ENCODE measurements around the gene DISP3. TPM values are rescaled to one million over a fixed set of nuclear protein-coding genes. Genes with fewer than 3 reads are reported as not detected.

Gene DISP3
- total and polyA plus RNA-seq, 3 donors from 2014 or later, result 6.8 to 8.8 (median 7.3) TPM

DNA sequence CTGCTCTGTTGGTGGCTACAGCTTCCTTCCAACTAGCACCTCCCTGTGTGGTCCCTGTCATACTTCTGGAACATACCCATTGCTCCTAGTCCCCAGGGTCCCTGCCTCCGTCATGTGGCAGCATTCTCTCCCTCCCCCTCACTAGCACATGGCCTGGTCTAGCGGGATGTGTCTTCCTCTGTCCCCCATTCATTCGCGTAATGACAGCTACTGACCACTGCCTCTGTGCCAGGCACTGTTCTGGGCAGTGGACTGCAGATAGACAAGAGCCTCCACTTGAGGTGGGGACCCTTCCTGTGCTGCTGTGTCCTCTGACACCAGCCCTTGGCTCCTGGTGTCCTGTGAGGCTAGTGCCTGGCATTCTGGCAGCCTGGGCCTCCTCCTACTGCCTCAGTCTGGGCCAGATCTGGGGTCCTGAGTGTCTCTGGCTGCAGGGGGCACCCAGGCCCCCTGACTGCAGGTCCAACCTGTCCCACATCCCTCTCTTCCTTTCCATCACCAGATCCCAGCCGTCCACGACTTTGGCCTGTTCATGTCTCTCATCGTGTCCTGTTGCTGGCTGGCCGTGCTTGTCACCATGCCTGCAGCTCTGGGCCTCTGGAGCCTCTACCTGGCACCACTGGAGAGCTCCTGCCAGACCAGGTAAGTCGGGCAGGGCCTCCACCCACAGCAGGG, 38.1 kb downstream of the DISP3 start:
- H3K4me1 ChIP-seq, result no peaks in the 10 kb centered on the region
- no peak for TF ChIP-seq CTCF (IDR thresholded peaks at IDR 0.05)
- no peak for TF ChIP-seq POLR2A (IDR thresholded peaks at IDR 0.05)
- no peak overlapping the region for H3K27ac ChIP-seq
- H3K36me3 ChIP-seq (ENCODE audit: low read depth, missing control alignments), result no peaks in the 10 kb centered on the region
- no peak for DNase-seq
- intact Hi-C loops (cut with DNase I; ENCODE audit: low total_unique reads), result no loop called here
- no peaks in the 10 kb centered on the region for H3K9me3 ChIP-seq
- 90 to 91% methylated on average over 5 to 9 of the region's 9 CpGs for WGBS, 2 donors
- no peaks in the 10 kb centered on the region for H3K27me3 ChIP-seq
- H3K4me3 ChIP-seq, result no peak overlapping the region

GRCh38 chr1:11518016-11518701, 39.2 kb downstream of the DISP3 start:
- no peak for DNase-seq
- WGBS, 2 donors, result 77 to 94% methylated on average over 15 to 16 of the region's 16 CpGs

GRCh38 chr1:11518791-11519628, 40.1 kb downstream of the DISP3 start:
- WGBS, 2 donors, result 60 to 89% methylated on average over 3 to 18 of the region's 18 CpGs
- H3K27ac ChIP-seq, result no peak overlapping the region
- H3K4me3 ChIP-seq, result no peak overlapping the region
- TF ChIP-seq CTCF (IDR thresholded peaks at IDR 0.05), result no peak
- no peak for TF ChIP-seq POLR2A (IDR thresholded peaks at IDR 0.05)
- no peaks in the 10 kb centered on the region for H3K4me1 ChIP-seq
- intact Hi-C loops (cut with DNase I; ENCODE audit: low total_unique reads), result no loop called here
- no peaks in the 10 kb centered on the region for H3K27me3 ChIP-seq
- H3K36me3 ChIP-seq (ENCODE audit: low read depth, missing control alignments), result no peaks in the 10 kb centered on the region
- no peak for DNase-seq
- H3K9me3 ChIP-seq, result no peaks in the 10 kb centered on the region

More at GRCh38 chr1:11518016-11518701, 39.2 kb downstream of the DISP3 start:
- Histone ChIP-seq H3K4me3 (no peak overlapping the region), H3K4me1 (no peaks in the 10 kb centered on the region), H3K27me3 (no peaks in the 10 kb centered on the region), H3K9me3 (no peaks in the 10 kb centered on the region), H3K36me3 (ENCODE audit: low read depth, missing control alignments) (no peaks in the 10 kb centered on the region), H3K27ac (no peak overlapping the region)
- TF ChIP-seq POLR2A (IDR thresholded peaks at IDR 0.05), result no peak
- no peak for TF ChIP-seq CTCF (IDR thresholded peaks at IDR 0.05)
- intact Hi-C loops (cut with DNase I; ENCODE audit: low total_unique reads), result no loop called here

GRCh38 chr1:11519629-11520031, 40.7 kb downstream of the DISP3 start:
- Histone ChIP-seq H3K36me3 (ENCODE audit: low read depth, missing control alignments) (no peaks in the 10 kb centered on the region), H3K4me3 (no peak overlapping the region), H3K9me3 (no peaks in the 10 kb centered on the region), H3K27me3 (no peaks in the 10 kb centered on the region), H3K27ac (no peak overlapping the region), H3K4me1 (no peaks in the 10 kb centered on the region)
- intact Hi-C loops (cut with DNase I; ENCODE audit: low total_unique reads), result no loop called here
- no peak for DNase-seq
- WGBS, 2 donors, result 82 to 84% methylated on average over 8 to 13 of the region's 13 CpGs
- TF ChIP-seq CTCF (IDR thresholded peaks at IDR 0.05), result no peak
- TF ChIP-seq POLR2A (IDR thresholded peaks at IDR 0.05), result no peak
